Measurements from ENCODE around the gene CFAP206.

CFAP206 gene

GRCh38 chr6:87430499-87430898 is 22.7 kb downstream of the CFAP206 start:
- H3K4me3 ChIP-seq (ENCODE audit: low read depth, low read length), result no peak overlapping the region
- DNase-seq (ENCODE audit: low read depth, low spot score), result no peak
- POLR2A ChIA-PET, result no interaction called here
- TF ChIP-seq, protein P1, sequence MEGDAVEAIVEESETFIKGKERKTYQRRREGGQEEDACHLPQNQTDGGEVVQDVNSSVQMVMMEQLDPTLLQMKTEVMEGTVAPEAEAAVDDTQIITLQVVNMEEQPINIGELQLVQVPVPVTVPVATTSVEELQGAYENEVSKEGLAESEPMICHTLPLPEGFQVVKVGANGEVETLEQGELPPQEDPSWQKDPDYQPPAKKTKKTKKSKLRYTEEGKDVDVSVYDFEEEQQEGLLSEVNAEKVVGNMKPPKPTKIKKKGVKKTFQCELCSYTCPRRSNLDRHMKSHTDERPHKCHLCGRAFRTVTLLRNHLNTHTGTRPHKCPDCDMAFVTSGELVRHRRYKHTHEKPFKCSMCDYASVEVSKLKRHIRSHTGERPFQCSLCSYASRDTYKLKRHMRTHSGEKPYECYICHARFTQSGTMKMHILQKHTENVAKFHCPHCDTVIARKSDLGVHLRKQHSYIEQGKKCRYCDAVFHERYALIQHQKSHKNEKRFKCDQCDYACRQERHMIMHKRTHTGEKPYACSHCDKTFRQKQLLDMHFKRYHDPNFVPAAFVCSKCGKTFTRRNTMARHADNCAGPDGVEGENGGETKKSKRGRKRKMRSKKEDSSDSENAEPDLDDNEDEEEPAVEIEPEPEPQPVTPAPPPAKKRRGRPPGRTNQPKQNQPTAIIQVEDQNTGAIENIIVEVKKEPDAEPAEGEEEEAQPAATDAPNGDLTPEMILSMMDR (IDR thresholded peaks at IDR 0.05; ENCODE audit: insufficient read depth, low read length, missing control alignments), result no peak
- CTCF ChIA-PET, result interaction anchor here (0.9 kb wide), 1 partner anchor 363 kb away, joined by 3 read pairs; no protein-coding TSS in a partner anchor

- TF ChIP-seq, protein P1 (IDR thresholded peaks at IDR 0.05; ENCODE audit: insufficient read depth, low read length, missing control alignments), result no peak
- ChIA-PET POLR2A (no interaction called here), CTCF (no interaction called here)
- no peak overlapping the region for H3K4me3 ChIP-seq (ENCODE audit: low read depth, low read length)
- no peak for DNase-seq (ENCODE audit: low read depth, low spot score)
These were observed 23.5 kb downstream of the CFAP206 start for GRCh38 chr6:87431263-87431662.

DNA sequence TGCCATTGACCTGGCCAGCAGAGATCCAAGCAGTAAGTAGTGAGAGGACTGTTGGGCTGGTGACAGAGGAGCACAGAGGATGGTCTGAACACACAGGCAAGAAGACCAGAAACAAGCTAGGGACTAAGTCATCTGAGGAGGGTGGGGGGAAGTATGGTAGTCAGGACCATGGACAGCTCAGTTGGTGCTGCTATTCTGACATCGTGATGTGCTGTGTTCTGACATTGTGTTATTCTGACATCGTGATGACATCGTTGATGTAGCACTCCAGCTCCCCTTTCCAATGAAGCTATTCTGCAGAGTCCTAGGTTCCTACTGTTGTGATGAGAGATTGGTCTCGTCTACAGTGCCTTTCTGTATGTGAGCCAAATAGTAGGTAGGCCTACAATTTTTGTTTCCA is 28.7 kb downstream of the CFAP206 start:
- no peak overlapping the region for H3K4me3 ChIP-seq (ENCODE audit: low read depth, low read length)
- no peak for DNase-seq (ENCODE audit: low read depth, low spot score)
- TF ChIP-seq, protein P1 (IDR thresholded peaks at IDR 0.05; ENCODE audit: insufficient read depth, low read length, missing control alignments), result no peak
- ChIA-PET CTCF (no interaction called here), POLR2A (no interaction called here)

- H3K4me3 ChIP-seq (ENCODE audit: low read depth, low read length), result no peak overlapping the region
- no peak for DNase-seq (ENCODE audit: low read depth, low spot score)
- ChIA-PET CTCF (no interaction called here), POLR2A (no interaction called here)
- TF ChIP-seq, protein P1 (IDR thresholded peaks at IDR 0.05; ENCODE audit: insufficient read depth, low read length, missing control alignments), result no peak
These were observed 33.9 kb downstream of the CFAP206 start for GRCh38 chr6:87441711-87442110.

DNA sequence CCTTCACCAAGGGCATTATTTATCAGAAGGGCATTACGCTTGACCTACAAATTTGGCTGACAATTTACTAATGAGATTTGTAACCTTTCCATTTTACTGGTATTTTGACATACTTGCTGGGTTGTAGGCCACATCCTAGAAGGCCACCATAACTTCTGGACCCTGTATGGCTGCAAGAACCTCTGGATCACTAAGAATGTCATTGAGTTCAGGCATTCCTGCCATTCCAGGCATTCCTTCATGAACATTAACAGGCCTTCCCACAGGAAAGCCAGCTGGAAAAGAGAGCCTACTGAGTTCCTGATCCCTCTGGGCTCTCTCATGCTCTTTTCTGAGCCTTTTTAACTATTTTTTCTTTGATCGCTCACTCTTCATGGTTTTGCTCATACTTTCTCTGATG is 36.6 kb downstream of the CFAP206 start:
- DNase-seq (ENCODE audit: low read depth, low spot score), result no peak
- CTCF ChIA-PET, result no interaction called here
- POLR2A ChIA-PET, result no interaction called here
- TF ChIP-seq, protein P1 (IDR thresholded peaks at IDR 0.05; ENCODE audit: insufficient read depth, low read length, missing control alignments), result no peak
- H3K4me3 ChIP-seq (ENCODE audit: low read depth, low read length), result no peak overlapping the region

DNA sequence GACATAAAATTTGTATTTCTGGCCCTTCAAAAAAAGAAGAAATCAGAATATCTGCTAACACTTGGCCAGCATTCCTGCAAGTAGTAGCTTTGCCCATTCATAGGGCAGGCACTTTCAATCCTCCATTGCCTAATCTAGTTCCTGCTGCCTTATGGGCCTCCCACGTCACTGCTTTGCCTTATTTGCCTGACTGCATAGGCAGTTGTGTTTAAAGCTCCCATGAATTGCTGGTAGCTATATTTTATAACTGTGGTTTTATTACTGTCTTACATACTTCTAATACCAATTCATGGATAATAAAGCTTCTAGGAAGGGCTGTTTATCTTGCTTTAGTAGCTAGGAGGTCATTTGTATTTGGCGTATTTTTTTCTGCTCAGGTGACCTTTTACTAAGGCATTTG is 57.3 kb downstream of the CFAP206 start:
- POLR2A ChIA-PET, result interaction anchor here (0.5 kb wide), 1 partner anchor 190 kb away, joined by 4 read pairs; no protein-coding TSS in a partner anchor
- TF ChIP-seq, protein P1 (IDR thresholded peaks at IDR 0.05; ENCODE audit: insufficient read depth, low read length, missing control alignments), result no peak

More for the DNA sequence above, 57.3 kb downstream of the CFAP206 start:
- H3K4me3 ChIP-seq (ENCODE audit: low read depth, low read length), result no peak overlapping the region
- CTCF ChIA-PET, result no interaction called here
- DNase-seq (ENCODE audit: low read depth, low spot score), result no peak
